Lung (tissue), 12 donors: ENCODE data around the gene BTBD3. TPM values are rescaled to one million over a fixed set of nuclear protein-coding genes. Genes with fewer than 3 reads are reported as not detected.

ENCODE experiments used
- ATAC-seq: fragments of 200-7000 bp; cut with Tn5 transposase; one replicate; pipeline ENCODE4 v1.9.1; 2020; ENCODE audit warnings: moderate number of reproducible peaks; ENCODE audit not compliant: insufficient read depth, low FRiP score
- DNase-seq, 3 donors: peaks; one replicate each; pipeline ENCODE4 v3.0.0-alpha.2; 2013 to 2017
- H3K27ac ChIP-seq, 2 donors: one replicate each; pipeline ENCODE4 v1.5.1; 2013; ENCODE audit warnings: mild to moderate bottlenecking in 2 of 2, moderate library complexity in 2 of 2, control low read depth in 1 of 2, inconsistent platforms in 1 of 2, low read depth in 1 of 2, low read length in 1 of 2
- H3K27me3 ChIP-seq, 3 donors: one replicate each; pipeline ENCODE4 v1.5.1; 2013; ENCODE audit warnings: low read length in 2 of 3; ENCODE audit not compliant: control insufficient read depth in 3 of 3, insufficient read depth in 3 of 3
- H3K36me3 ChIP-seq, 4 donors: one replicate each; pipeline ENCODE4 v1.5.1; 2013; ENCODE audit warnings: low read length in 4 of 4, mild to moderate bottlenecking in 1 of 4, moderate library complexity in 1 of 4; ENCODE audit not compliant: control insufficient read depth in 4 of 4, insufficient read depth in 4 of 4
- H3K4me1 ChIP-seq, 5 donors: one replicate each; pipeline ENCODE4 v1.5.1; 2013; ENCODE audit warnings: low read length in 5 of 5, mild to moderate bottlenecking in 2 of 5, moderate library complexity in 1 of 5; ENCODE audit not compliant: control insufficient read depth in 5 of 5, insufficient read depth in 5 of 5
- H3K4me3 ChIP-seq: one replicate; pipeline ENCODE4 v1.5.1; 2013; ENCODE audit warnings: mild to moderate bottlenecking, control low read depth, moderate library complexity
- H3K9ac ChIP-seq, 2 donors: one replicate each; pipeline ENCODE4 v1.5.1; 2013; ENCODE audit warnings: low read length in 2 of 2, control low read depth in 1 of 2; ENCODE audit not compliant: insufficient read depth in 1 of 2
- H3K9me3 ChIP-seq, 4 donors: one replicate each; pipeline ENCODE4 v1.5.1; 2013; ENCODE audit warnings: low read length in 3 of 4, mild to moderate bottlenecking in 1 of 4, moderate library complexity in 1 of 4; ENCODE audit not compliant: control insufficient read depth in 4 of 4, insufficient read depth in 3 of 4
- CTCF ChIP-seq: IDR thresholded peaks from 2 replicates; pipeline ENCODE4 v1.5.1; 2012; ENCODE audit warnings: mild to moderate bottlenecking; ENCODE audit errors: control extremely low read depth, extremely low read depth
- WGBS, 2 donors: extraction: QIAGEN DNeasy Blood & Tissue Kit; methylation state at CpG; one replicate each; pipeline ENCODE4 v1.1.7; 2013; 5-methylcytosine and 5-hydroxymethylcytosine counted together
- polyA plus RNA-seq, 2 donors: library from polyadenylated mRNA; stranded (reverse); fragments of 200-250 nt; gene quantifications; one replicate each; pipeline ENCODE4 v1.2.1, GENCODE V29; 2013
- total RNA-seq, 2 donors: library from RNA; depleted of rRNA in 1 of 2; stranded (reverse); fragments of >200 nt in 1 of 2; gene quantifications; one replicate each; pipeline ENCODE4 v1.2.1, GENCODE V29; 2014 to 2021
- donor health status: control.
- donor health status: control.
- donor health status: Bipolar disorder and iron deficiency.
- donor health status: healthy.
- donor health status: DM: yes; HTN: yes; CAD: no.

Gene BTBD3
- total and polyA plus RNA-seq, 4 donors, result 7.4 to 67.9 (median 22.5) TPM

- no peak for TF ChIP-seq CTCF
- no peaks in the 10 kb centered on the region for H3K4me1 ChIP-seq
- WGBS, 2 donors, result 88 to 91% methylated on average over 2 of the region's 2 CpGs
- ATAC-seq (no peak), DNase-seq (no peak)
- H3K9me3 ChIP-seq, result peaks cover 0 to 6% (median 0%) of the 10 kb centered on the region in 4 donors
- no peak overlapping the region for H3K4me3 ChIP-seq
- no peak overlapping the region for H3K27ac ChIP-seq
- H3K9ac ChIP-seq, result no peak overlapping the region
- H3K36me3 ChIP-seq, result no peaks in the 10 kb centered on the region
- no peaks in the 10 kb centered on the region for H3K27me3 ChIP-seq
These were observed 54.8 kb downstream of the BTBD3 start for GRCh38 chr20:11972478-11972877.
